ENCODE data around the gene SENP7.
"Not testable (repeated sequence)": the region's sequence is repeated elsewhere in the genome, so short reads cannot be mapped to it uniquely, and the experiment has no call there.

The SENP7 gene

DNA sequence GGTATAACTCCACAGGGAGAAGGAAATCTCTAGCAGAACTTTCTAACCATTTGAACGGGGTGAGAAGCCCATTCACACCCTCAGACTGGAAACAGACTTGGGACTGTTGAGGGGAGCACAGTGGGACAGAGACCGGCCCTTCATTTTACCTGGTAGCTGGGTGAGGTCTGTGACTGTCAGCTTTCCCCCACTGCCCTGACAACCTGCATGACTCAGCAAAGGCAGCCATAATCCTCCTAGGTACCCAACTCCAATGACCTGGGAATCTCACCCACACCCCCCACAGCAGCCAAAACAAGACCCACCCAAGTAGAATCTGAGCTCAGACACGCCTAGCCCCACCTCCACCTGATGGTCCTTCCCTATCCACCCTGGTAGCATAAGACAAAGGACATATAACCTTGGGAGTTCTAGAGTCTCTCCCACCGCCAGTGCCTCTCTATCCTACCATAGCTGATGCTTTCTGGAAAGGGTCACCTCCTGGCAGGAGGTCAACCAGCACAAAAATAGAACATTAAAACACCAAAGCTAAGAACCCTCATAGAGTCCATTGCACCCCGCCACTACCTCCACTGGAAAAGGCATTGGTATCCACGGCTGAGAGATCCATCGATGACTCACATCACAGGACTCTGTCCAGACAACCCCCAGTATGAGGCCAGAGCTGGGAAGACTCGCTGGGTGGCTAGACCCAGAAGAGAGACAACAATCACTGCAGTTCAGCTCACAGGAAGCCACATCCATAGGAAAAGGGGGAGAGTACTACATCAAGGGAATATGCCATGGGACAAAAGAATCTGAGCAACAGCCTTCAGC is 28.0 kb downstream of the SENP7 start:
- no peak overlapping the region for H2AFZ ChIP-seq (ENCODE audit: low read depth)
- TF ChIP-seq, protein P1, sequence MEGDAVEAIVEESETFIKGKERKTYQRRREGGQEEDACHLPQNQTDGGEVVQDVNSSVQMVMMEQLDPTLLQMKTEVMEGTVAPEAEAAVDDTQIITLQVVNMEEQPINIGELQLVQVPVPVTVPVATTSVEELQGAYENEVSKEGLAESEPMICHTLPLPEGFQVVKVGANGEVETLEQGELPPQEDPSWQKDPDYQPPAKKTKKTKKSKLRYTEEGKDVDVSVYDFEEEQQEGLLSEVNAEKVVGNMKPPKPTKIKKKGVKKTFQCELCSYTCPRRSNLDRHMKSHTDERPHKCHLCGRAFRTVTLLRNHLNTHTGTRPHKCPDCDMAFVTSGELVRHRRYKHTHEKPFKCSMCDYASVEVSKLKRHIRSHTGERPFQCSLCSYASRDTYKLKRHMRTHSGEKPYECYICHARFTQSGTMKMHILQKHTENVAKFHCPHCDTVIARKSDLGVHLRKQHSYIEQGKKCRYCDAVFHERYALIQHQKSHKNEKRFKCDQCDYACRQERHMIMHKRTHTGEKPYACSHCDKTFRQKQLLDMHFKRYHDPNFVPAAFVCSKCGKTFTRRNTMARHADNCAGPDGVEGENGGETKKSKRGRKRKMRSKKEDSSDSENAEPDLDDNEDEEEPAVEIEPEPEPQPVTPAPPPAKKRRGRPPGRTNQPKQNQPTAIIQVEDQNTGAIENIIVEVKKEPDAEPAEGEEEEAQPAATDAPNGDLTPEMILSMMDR (conservative IDR thresholded peaks at IDR 0.05; ENCODE audit: low read depth, low read length), result no peak
- H3K27ac ChIP-seq, result no peak overlapping the region
- H3K27me3 ChIP-seq (ENCODE audit: insufficient read depth, low read depth), result no peaks in the 10 kb centered on the region
- H4K20me1 ChIP-seq (ENCODE audit: insufficient read depth), result no peaks in the 10 kb centered on the region
- H3K9ac ChIP-seq, result no peak overlapping the region
- no peaks in the 10 kb centered on the region for H3K79me2 ChIP-seq (ENCODE audit: insufficient read depth, low read depth)
- H3K4me2 ChIP-seq, result no peak overlapping the region
- H3K4me3 ChIP-seq (IDR thresholded peaks at IDR 0.05; ENCODE audit: insufficient read depth, low read depth, low read length), result no peak overlapping the region
- H3K4me1 ChIP-seq (ENCODE audit: low read depth, poor library complexity, severe bottlenecking), result no peaks in the 10 kb centered on the region
- H3K36me3 ChIP-seq (ENCODE audit: insufficient read depth), result no peaks in the 10 kb centered on the region

DNA sequence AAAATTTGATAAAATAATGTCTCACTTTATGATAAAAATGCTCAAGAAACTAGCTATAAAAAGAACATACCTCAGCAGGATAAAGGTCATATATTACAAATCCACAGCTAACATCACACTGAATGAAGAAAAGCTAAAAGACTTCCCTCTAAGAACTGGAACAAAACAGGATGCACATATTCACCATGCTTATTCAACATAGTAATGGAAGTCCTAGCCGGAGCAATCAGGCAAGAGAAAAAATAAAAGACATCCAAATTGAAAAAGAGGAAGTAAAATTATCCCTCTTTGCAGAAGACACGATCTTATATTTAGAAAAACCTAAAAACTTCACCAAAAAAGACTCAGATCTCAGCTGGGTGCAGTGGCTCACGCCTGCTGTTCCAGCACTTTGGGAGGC is 34.0 kb downstream of the SENP7 start:
- no peaks in the 10 kb centered on the region for H4K20me1 ChIP-seq (ENCODE audit: insufficient read depth)
- H3K36me3 ChIP-seq (ENCODE audit: insufficient read depth), result no peaks in the 10 kb centered on the region
- no peak overlapping the region for H2AFZ ChIP-seq (ENCODE audit: low read depth)
- H3K79me2 ChIP-seq (ENCODE audit: insufficient read depth, low read depth), result no peaks in the 10 kb centered on the region
- no peak overlapping the region for H3K4me3 ChIP-seq (IDR thresholded peaks at IDR 0.05; ENCODE audit: insufficient read depth, low read depth, low read length)
- H3K27ac ChIP-seq, result no peak overlapping the region
- TF ChIP-seq, protein P1 (conservative IDR thresholded peaks at IDR 0.05; ENCODE audit: low read depth, low read length), result no peak
- H3K4me2 ChIP-seq, result no peak overlapping the region
- no peaks in the 10 kb centered on the region for H3K4me1 ChIP-seq (ENCODE audit: low read depth, poor library complexity, severe bottlenecking)
- H3K27me3 ChIP-seq (ENCODE audit: insufficient read depth, low read depth), result no peaks in the 10 kb centered on the region
- H3K9ac ChIP-seq, result no peak overlapping the region

DNA sequence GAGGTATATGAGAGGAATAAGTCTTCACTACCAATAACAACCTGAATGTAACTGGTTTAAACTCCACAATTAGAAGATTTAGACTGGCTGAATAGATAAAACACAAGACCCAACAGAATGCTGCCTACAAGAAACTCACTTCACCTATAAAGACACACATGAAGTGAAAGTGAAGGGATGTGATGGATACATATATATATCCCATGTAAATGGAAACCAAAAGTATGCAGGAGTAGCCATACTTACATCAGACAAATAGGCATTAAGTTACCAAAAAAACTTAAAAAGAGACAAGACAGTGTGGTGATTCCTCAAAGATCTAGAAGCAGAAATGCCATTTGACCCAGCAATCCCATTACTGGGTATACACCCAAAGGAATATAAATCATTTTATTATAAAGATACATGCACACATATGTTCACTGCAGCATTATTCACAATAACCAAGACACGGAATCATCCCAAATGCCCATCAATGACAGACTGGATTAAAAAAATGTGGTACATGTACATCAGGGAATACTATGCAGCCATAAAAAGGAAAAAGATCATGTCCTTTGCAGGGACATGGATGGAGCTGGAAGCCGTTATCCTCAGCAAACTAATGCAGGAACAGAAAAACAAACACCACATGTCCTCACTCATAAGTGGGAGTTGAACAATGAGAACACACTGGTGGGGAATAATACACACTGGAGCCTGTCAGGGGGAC is 38.0 kb downstream of the SENP7 start:
- not testable (repeated sequence) for H3K4me3 ChIP-seq (IDR thresholded peaks at IDR 0.05; ENCODE audit: insufficient read depth, low read depth, low read length); H3K79me2 ChIP-seq (ENCODE audit: insufficient read depth, low read depth)

DNA sequence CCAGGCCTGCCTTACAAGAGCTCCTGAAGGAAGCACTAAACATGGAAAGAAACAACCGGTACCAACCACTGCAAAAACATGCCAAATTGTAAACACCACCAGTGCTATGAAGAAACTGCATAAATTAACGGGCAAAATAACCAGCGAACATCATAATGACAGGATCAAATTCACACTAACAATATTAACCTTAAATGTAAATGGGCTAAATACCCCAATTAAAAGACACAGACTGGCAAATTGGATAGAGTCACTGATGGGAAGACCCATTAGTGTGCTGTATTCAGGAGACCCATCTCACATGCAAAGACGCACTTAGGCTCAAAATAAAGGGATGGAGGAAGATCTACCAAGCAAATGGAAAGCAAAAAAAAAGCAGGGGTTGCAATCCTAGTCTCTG is 44.3 kb downstream of the SENP7 start:
- H2AFZ ChIP-seq (ENCODE audit: low read depth); H3K36me3 ChIP-seq (ENCODE audit: insufficient read depth); H3K4me2 ChIP-seq; H3K27ac ChIP-seq; H3K27me3 ChIP-seq (ENCODE audit: insufficient read depth, low read depth); H4K20me1 ChIP-seq (ENCODE audit: insufficient read depth); H3K4me1 ChIP-seq (ENCODE audit: low read depth, poor library complexity, severe bottlenecking); H3K79me2 ChIP-seq (ENCODE audit: insufficient read depth, low read depth); H3K4me3 ChIP-seq (IDR thresholded peaks at IDR 0.05; ENCODE audit: insufficient read depth, low read depth, low read length); H3K9ac ChIP-seq: not testable (repeated sequence)

More for the DNA sequence above, 38.0 kb downstream of the SENP7 start:
- not testable (repeated sequence) for H2AFZ ChIP-seq (ENCODE audit: low read depth); H3K36me3 ChIP-seq (ENCODE audit: insufficient read depth); H3K4me2 ChIP-seq; H3K27ac ChIP-seq; H4K20me1 ChIP-seq (ENCODE audit: insufficient read depth); H3K9ac ChIP-seq; H3K27me3 ChIP-seq (ENCODE audit: insufficient read depth, low read depth); H3K4me1 ChIP-seq (ENCODE audit: low read depth, poor library complexity, severe bottlenecking)

DNA sequence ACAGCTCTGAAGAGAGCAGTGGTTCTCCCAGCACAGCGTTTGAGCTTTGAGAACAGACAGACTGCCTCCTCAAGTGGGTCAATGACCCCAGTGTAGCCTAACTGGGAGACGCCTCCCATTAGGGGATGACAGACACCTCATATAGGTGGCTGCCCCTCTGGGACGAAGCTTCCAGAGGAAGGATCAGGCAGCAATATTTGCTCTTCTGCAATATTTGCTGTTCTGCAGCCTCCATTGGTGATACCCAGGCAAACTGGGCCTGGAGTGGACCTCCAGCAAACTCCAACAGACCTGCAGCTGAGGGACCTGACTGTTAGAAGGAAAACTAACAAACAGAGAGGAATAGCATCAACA is 45.7 kb downstream of the SENP7 start:
- not testable (repeated sequence) for H3K4me2 ChIP-seq; H3K79me2 ChIP-seq (ENCODE audit: insufficient read depth, low read depth); H4K20me1 ChIP-seq (ENCODE audit: insufficient read depth); H3K4me1 ChIP-seq (ENCODE audit: low read depth, poor library complexity, severe bottlenecking); H3K4me3 ChIP-seq (IDR thresholded peaks at IDR 0.05; ENCODE audit: insufficient read depth, low read depth, low read length); H3K27ac ChIP-seq; H3K9ac ChIP-seq; H3K27me3 ChIP-seq (ENCODE audit: insufficient read depth, low read depth); H3K36me3 ChIP-seq (ENCODE audit: insufficient read depth); H2AFZ ChIP-seq (ENCODE audit: low read depth)

All from KMS-11 (cell line).